DOHH2 (cell line): ENCODE results near the gene PKHD1.

ENCODE experiments used
- CTCF ChIP-seq: fragments of 200-600 bp; sonication (generic); IDR thresholded peaks from one replicate; pipeline ENCODE4 v1.5.1; 2014; ENCODE audit warnings: antibody characterized with exemption, mild to moderate bottlenecking, low read depth, low read length; ENCODE audit not compliant: poor library complexity, severe bottlenecking
- EZH2phosphoT487 ChIP-seq: fragments of 200-600 bp; sonication (generic); IDR thresholded peaks from 2 replicates; pipeline ENCODE4 v1.6.1; 2017; ENCODE audit warnings: borderline replicate concordance, mild to moderate bottlenecking, antibody characterized with exemption, low read length, moderate library complexity, mixed read lengths

GRCh38 chr6:51928320-51928719, 159.1 kb downstream of the PKHD1 start:
- TF ChIP-seq CTCF (no peak), EZH2phosphoT487 (no peak)
